SKM-1 treated with dmso at 0.1 percent for 144 hours (cell line): ENCODE data around the gene NEK9.
"Not testable (repeated sequence)": the region's sequence is repeated elsewhere in the genome, so short reads cannot be mapped to it uniquely, and the experiment has no call there.

Source experiments
- DNase-seq: peaks from one replicate; lab custom pipeline; 2025; ENCODE audit not compliant: unreplicated experiment; lab: John Stamatoyannopoulos, UW

NEK9 gene

GRCh38 chr14:75126679-75127473, at the start of gene NEK9:
Gene NEK9 (minus strand): TSS chr14:75127048. CDS start chr14:75126921, 127 bp downstream.
- peak; percentile 65 for DNase-seq

- no peak for DNase-seq
Measured at GRCh38 chr14:75176142-75176820, 49.4 kb upstream of the NEK9 start, which contains the start of gene TMED10. Gene TMED10 (minus strand): TSS chr14:75176612. CDS start chr14:75176579, 33 bp downstream.

GRCh38 chr14:75175677-75176141, 48.9 kb upstream of the NEK9 start:
- DNase-seq: no peak

- no peak for DNase-seq
Measured at GRCh38 chr14:75174066-75174465, 47.2 kb upstream of the NEK9 start.

GRCh38 chr14:75170772-75171171, 43.9 kb upstream of the NEK9 start:
- DNase-seq: no peak

GRCh38 chr14:75168586-75169335, 41.9 kb upstream of the NEK9 start:
- DNase-seq: no peak

- no peak for DNase-seq
Measured at GRCh38 chr14:75167325-75167724, 40.5 kb upstream of the NEK9 start.

GRCh38 chr14:75165586-75166391, 38.9 kb upstream of the NEK9 start:
- DNase-seq: no peak

GRCh38 chr14:75164809-75165208, 38.0 kb upstream of the NEK9 start:
- no peak for DNase-seq

GRCh38 chr14:75163677-75164076, 36.8 kb upstream of the NEK9 start:
- no peak for DNase-seq

- no peak for DNase-seq
Measured at GRCh38 chr14:75162631-75163030, 35.8 kb upstream of the NEK9 start.

GRCh38 chr14:75158843-75159614, 32.2 kb upstream of the NEK9 start:
- no peak for DNase-seq

GRCh38 chr14:75156901-75157300, 30.1 kb upstream of the NEK9 start:
- no peak for DNase-seq

- no peak for DNase-seq
Measured at GRCh38 chr14:75156111-75156510, 29.3 kb upstream of the NEK9 start.

GRCh38 chr14:75155169-75155568, 28.3 kb upstream of the NEK9 start:
- no peak for DNase-seq

- no peak for DNase-seq
Measured at GRCh38 chr14:75153295-75153694, 26.4 kb upstream of the NEK9 start.

- DNase-seq: no peak
Measured at GRCh38 chr14:75151851-75152250, 25.0 kb upstream of the NEK9 start.

- not testable (repeated sequence) for DNase-seq
Measured at GRCh38 chr14:75150637-75151036, 23.8 kb upstream of the NEK9 start.

- DNase-seq: no peak
Measured at GRCh38 chr14:75150150-75150549, 23.3 kb upstream of the NEK9 start.
